Aorta (tissue), 5 donors: Measurements from ENCODE around the gene BPIFA3. TPM values are rescaled to one million over a fixed set of nuclear protein-coding genes. Genes with fewer than 3 reads are reported as not detected.

Experiments used
- ATAC-seq: fragments of 200-7000 bp; cut with Tn5 transposase; one replicate; pipeline ENCODE4 v1.9.1; 2022; ENCODE audit warnings: moderate library complexity; ENCODE audit not compliant: low FRiP score
- DNase-seq, 2 donors: peaks; one replicate each; pipeline ENCODE4 v3.0.0-alpha.2; 2020
- H3K27ac ChIP-seq, 2 donors: one replicate each; pipeline ENCODE4 v1.5.1; 2013; ENCODE audit warnings: low read length in 2 of 2, mild to moderate bottlenecking in 2 of 2, moderate library complexity in 2 of 2, control low read depth in 1 of 2, inconsistent platforms in 1 of 2, low read depth in 1 of 2
- H3K27me3 ChIP-seq, 2 donors: one replicate each; pipeline ENCODE4 v1.6.1; 2013; ENCODE audit warnings: control low read depth in 1 of 2, low read length in 1 of 2, mild to moderate bottlenecking in 1 of 2, moderate library complexity in 1 of 2; ENCODE audit not compliant: insufficient read depth in 2 of 2, control insufficient read depth in 1 of 2
- H3K36me3 ChIP-seq, 2 donors: one replicate each; pipeline ENCODE4 v1.6.1; 2013; ENCODE audit warnings: control low read depth in 1 of 2, low read length in 1 of 2, mild to moderate bottlenecking in 1 of 2; ENCODE audit not compliant: insufficient read depth in 2 of 2, control insufficient read depth in 1 of 2
- H3K4me1 ChIP-seq, 2 donors: one replicate each; pipeline ENCODE4 v1.6.1; 2013; ENCODE audit warnings: low read length in 2 of 2, control low read depth in 1 of 2, mild to moderate bottlenecking in 1 of 2, moderate library complexity in 1 of 2; ENCODE audit not compliant: insufficient read depth in 2 of 2, control insufficient read depth in 1 of 2
- H3K4me3 ChIP-seq, 2 donors: one replicate each; pipeline ENCODE4 v1.5.1; 2013; ENCODE audit warnings: low read length in 2 of 2, control low read depth in 1 of 2, mild to moderate bottlenecking in 1 of 2
- H3K9me3 ChIP-seq: one replicate; pipeline ENCODE4 v1.6.1; 2013; ENCODE audit warnings: mild to moderate bottlenecking, low read length; ENCODE audit not compliant: control insufficient read depth
- WGBS, 2 donors: extraction: QIAGEN DNeasy Blood & Tissue Kit; methylation state at CpG; one replicate each; pipeline ENCODE4 v1.1.7; 2013; 5-methylcytosine and 5-hydroxymethylcytosine counted together
- intact Hi-C, 2 donors: fragments of 100-400 bp; cut with DNase I; formaldehyde crosslinking; loops; one replicate each; pipeline versions ENCODE4 v1.14.2 to v1.15.0; 2022
- polyA plus RNA-seq, 2 donors: library from polyadenylated mRNA; stranded (reverse); fragments of 200-250 nt; gene quantifications; one replicate each; pipeline ENCODE4 v1.2.3, GENCODE V29; 2013
- total RNA-seq, 2 donors: library from RNA; stranded (reverse); fragmentation: NEBNext Ultra II Directional; extraction: Animal tissue kit (Norgen Biotek cat#: 25700); gene quantifications; one replicate each; pipeline ENCODE4 v1.2.1, GENCODE V29; 2021
- donor health status: healthy with polysubstance abuse.
- donor health status: Bipolar disorder and iron deficiency.
- donor health status: DM: no; HTN: no; CAD: no.
- donor health status: DM: no; HTN: no; CAD: no.
- donor health status: DM: yes; HTN: yes; CAD: no.

BPIFA3 gene
- total and polyA plus RNA-seq, 4 donors: not detected

DNA sequence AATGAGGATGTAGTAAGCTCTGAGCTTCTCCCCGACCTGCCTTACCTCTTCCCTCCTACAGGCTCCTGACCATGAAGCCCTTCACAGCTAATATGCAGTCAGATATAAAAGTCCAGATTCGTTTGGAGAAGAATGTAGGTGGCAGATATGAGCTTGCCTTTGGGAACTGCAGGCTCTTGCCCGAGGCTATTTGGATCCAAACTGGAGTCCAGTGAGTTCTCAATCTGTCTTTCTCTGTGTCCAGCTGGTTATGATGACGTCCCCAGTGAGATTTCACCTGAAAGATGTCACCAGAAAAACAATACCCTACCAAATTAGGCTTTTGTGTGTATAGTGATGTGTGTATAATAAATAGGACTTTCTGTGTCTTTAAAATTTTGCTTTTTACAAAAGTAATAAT, 14.7 kb upstream of the BPIFA3 start:
- no peaks in the 10 kb centered on the region for H3K36me3 ChIP-seq
- DNase-seq (no peak), ATAC-seq (no peak)
- peaks cover 1% of the 10 kb centered on the region for H3K9me3 ChIP-seq
- no peaks in the 10 kb centered on the region for H3K27me3 ChIP-seq
- H3K4me3 ChIP-seq: no peak overlapping the region
- no peak overlapping the region for H3K27ac ChIP-seq
- WGBS, 2 donors: 42 to 46% methylated on average over 4 of the region's 4 CpGs
- intact Hi-C loops: no loop called here
- H3K4me1 ChIP-seq: no peaks in the 10 kb centered on the region

DNA sequence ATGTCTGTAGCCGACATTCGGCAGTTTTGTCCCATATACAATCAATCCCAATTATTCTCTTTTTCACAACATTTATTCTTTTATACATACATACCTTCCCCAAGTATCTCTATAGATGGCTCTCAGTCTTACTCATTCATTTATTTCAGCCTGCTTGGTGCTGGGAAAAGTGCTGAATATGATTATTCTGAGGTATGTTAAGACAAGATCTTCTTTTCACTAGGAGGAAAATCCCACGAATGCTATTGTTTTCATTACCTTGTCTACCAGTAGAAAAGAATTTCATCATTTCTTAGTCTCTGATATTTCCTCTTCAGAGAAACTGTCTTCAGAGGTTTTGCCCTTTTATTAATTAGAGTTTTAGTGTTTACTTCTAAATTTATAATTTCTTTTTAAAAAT, 13.7 kb upstream of the BPIFA3 start:
- DNase-seq (no peak), ATAC-seq (no peak)
- Histone ChIP-seq H3K27me3 (no peaks in the 10 kb centered on the region), H3K4me1 (no peaks in the 10 kb centered on the region), H3K36me3 (no peaks in the 10 kb centered on the region), H3K27ac (no peak overlapping the region), H3K4me3 (no peak overlapping the region), H3K9me3 (peaks cover 1% of the 10 kb centered on the region)
- intact Hi-C loops: no loop called here
- WGBS, 2 donors: 83 to 84% methylated on average over 3 of the region's 3 CpGs

DNA sequence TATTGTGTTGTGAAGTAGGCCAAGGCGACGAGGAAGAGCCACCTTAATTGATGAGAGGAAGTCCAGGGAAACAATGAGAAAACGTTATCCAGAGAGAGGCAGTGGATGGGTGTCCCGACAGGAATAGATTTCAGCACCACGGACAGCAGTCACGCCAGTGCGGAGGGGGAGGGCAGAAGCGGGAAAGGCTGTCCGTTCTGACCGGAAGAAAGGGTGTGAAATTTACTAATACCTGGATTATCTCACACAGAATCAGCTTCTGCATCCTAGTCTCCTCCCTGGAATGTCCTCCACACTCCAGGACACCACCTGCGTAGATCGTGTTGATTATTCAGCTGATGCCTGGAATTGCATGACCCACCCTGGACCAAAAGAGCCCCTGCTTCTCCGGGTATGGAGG, 7.4 kb upstream of the BPIFA3 start:
- H3K27ac ChIP-seq: no peak overlapping the region
- no peaks in the 10 kb centered on the region for H3K9me3 ChIP-seq
- no peaks in the 10 kb centered on the region for H3K27me3 ChIP-seq
- no peak for ATAC-seq
- no peak overlapping the region for H3K4me3 ChIP-seq
- intact Hi-C loops: no loop called here
- H3K4me1 ChIP-seq: no peaks in the 10 kb centered on the region
- 6% methylated on average over 10 to 13 of the region's 13 CpGs for WGBS, 2 donors
- peak; percentile 61 to 84 for DNase-seq
- no peaks in the 10 kb centered on the region for H3K36me3 ChIP-seq

DNA sequence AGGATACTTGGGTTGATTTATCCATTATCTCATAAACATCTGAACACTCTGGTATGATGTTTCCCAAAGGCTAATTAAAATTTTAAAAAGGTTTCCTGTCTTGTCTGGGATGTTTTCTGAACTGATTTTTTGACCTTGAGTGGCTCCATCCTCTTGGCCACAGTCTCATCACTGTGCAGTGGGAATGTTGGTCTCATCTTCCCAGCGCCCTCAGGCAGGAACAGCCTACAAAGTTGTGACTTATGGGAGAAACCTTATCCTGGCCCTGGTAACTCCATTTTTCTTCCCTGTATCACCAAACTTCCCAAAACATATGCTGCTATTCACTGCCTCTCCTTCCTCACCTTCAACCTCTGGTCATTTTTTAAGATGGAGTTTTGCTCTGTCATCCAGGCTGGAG, 6.8 kb upstream of the BPIFA3 start:
- ATAC-seq (no peak), DNase-seq (no peak)
- Histone ChIP-seq H3K36me3 (no peaks in the 10 kb centered on the region), H3K9me3 (no peaks in the 10 kb centered on the region), H3K4me3 (no peak overlapping the region), H3K27me3 (no peaks in the 10 kb centered on the region), H3K4me1 (no peaks in the 10 kb centered on the region), H3K27ac (no peak overlapping the region)
- WGBS, 2 donors: 41 to 47% methylated on average over 1 of the region's 1 CpG
- intact Hi-C loops: no loop called here

DNA sequence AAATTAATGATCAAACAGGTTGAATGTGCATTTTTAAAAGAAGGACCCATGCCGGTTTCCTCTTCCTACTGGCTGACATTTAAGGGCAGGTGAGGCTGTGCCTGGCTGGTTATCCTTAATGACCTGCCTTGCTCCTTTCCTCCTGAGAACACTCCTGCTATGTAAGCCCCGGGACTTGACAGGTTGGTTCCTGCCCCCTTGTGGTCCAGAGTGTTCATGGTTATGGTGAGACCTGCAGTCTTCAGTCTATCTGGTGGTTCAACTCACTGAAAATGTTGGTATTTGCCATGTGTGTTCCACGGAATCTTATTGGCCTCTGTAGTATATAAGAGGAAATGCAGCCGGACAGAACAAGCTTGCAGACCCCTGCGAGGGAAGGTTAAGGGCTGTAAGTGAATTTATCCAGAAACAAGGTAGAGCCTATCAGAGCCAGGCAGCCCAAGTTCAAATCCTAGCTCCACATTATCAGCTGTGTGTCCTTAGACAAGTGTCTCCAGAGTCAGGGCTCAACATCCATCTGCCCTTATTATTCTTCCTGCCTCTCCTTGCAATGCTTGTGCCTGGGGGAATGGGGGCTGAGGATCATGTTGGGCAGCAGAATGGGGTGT, 5.2 kb upstream of the BPIFA3 start:
- no peaks in the 10 kb centered on the region for H3K27me3 ChIP-seq
- ATAC-seq: no peak
- intact Hi-C loops: no loop called here

DNA sequence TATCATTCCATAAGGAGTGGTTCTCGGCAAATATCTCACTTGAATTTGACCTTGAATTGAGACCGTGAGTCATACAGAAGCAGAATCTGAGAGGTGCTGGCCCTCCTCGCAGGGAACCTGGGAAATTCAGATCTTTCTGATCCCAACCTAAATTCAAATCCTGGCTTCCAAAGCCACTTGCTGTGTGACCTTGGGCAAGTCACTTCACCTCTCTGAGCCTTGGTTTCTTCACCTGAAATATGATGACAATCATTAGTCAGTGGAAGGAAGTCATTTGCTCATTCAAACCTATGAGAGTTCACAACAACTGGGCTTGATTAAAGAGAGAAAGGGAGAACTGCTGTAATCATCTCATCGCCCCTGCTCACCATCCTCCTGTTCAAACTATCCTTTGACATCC, 7.2 kb downstream of the BPIFA3 start:
- Histone ChIP-seq H3K27me3 (no peaks in the 10 kb centered on the region), H3K4me3 (no peak overlapping the region), H3K36me3 (no peaks in the 10 kb centered on the region), H3K4me1 (no peaks in the 10 kb centered on the region), H3K9me3 (no peaks in the 10 kb centered on the region), H3K27ac (no peak overlapping the region)
- WGBS, 2 donors: 85% methylated on average over 4 of the region's 4 CpGs
- intact Hi-C loops: no loop called here
- DNase-seq (no peak), ATAC-seq (no peak)

More for the DNA sequence above, 5.2 kb upstream of the BPIFA3 start:
- Histone ChIP-seq H3K9me3 (no peaks in the 10 kb centered on the region), H3K4me1 (no peaks in the 10 kb centered on the region), H3K36me3 (no peaks in the 10 kb centered on the region), H3K27ac (no peak overlapping the region), H3K4me3 (no peak overlapping the region)
- no peak for DNase-seq
- 17 to 21% methylated on average over 5 of the region's 5 CpGs for WGBS, 2 donors

DNA sequence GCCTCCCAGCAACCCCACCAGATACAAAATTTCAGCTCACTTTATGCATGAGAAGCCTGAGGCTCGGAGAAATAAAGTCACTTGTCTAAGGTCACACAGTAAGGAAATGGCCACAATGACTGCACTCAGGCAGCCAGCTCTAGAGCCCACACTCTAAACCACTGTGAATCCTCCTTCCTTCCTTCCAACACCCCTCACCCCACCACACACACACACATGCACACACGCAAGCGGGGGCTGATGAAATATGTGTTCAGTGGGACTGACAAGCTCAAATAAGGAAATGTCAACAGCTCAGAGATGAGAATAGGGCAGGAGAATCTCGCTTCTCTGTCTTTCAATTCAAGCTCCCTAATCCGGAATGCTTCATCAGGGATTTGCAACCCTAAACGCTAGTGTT, 12.7 kb downstream of the BPIFA3 start:
- Histone ChIP-seq H3K27ac (no peak overlapping the region), H3K27me3 (peaks cover 0 to 2% of the 10 kb centered on the region in 2 donors), H3K4me3 (no peak overlapping the region), H3K4me1 (no peaks in the 10 kb centered on the region), H3K9me3 (no peaks in the 10 kb centered on the region), H3K36me3 (no peaks in the 10 kb centered on the region)
- intact Hi-C loops: no loop called here
- WGBS, 2 donors: 28 to 47% methylated on average over 6 of the region's 6 CpGs
- no peak for ATAC-seq
- no peak for DNase-seq

DNA sequence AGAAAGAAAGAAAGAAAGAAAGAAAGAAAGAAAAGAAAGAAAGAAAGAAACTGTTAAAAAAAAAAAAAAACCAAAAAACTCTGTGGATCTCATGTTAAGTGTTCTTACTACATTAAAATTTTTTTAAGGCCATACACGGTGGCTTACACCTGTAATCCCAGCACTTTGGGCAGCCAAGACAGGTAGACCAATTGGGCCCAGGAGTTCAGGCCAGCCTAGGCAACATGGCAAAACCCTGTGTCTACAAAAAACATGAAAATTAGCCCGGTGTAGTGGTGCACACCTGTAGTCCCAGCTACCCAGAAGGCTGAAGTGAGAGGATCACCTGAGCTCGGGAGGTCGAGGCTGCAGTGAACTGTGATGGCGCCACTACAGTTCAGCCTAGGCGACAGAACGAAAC, 14.1 kb downstream of the BPIFA3 start:
- Histone ChIP-seq H3K9me3 (no peaks in the 10 kb centered on the region), H3K36me3 (no peaks in the 10 kb centered on the region), H3K27ac (no peak overlapping the region), H3K27me3 (peaks cover 0 to 2% of the 10 kb centered on the region in 2 donors), H3K4me1 (no peaks in the 10 kb centered on the region), H3K4me3 (no peak overlapping the region)
- ATAC-seq (no peak), DNase-seq (no peak)
- intact Hi-C loops: no loop called here
- WGBS, 2 donors: 64 to 69% methylated on average over 7 of the region's 7 CpGs

DNA sequence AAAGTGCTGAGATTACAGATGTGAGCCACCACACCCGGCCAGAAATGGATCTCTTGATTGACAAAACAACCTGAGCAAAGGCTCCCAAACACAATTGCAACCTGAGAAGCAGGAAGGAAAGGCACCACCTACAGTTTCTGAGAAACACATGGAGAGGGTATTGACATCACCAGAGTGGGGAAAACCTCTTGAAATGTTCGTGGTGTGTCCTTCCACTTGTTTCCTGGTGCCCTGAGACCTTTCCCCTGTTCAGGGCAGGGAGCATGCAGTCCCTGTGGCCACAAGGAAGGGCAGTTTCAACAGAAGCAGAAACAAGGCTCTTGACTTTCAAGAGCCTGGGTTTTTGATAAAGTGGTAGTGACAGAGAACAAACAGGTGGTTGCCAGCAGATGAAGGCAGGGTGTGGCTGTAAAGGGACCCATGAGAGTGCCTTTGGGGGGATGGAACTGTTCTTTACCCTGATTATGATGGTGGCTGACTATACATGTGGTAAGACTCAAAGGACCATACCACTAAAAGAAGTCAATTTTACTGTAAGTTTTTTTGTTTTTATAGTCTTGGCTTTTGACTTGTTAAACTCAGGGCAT, 15.4 kb downstream of the BPIFA3 start:
- H3K27me3 ChIP-seq: peaks cover 0 to 2% of the 10 kb centered on the region in 2 donors

More for the DNA sequence above, 15.4 kb downstream of the BPIFA3 start:
- no peak overlapping the region for H3K4me3 ChIP-seq
- H3K36me3 ChIP-seq: no peaks in the 10 kb centered on the region
- ATAC-seq: no peak
- intact Hi-C loops: no loop called here
- H3K9me3 ChIP-seq: no peaks in the 10 kb centered on the region
- no peaks in the 10 kb centered on the region for H3K4me1 ChIP-seq
- no peak overlapping the region for H3K27ac ChIP-seq
- DNase-seq: no peak
- WGBS, 2 donors: 30 to 38% methylated on average over 2 of the region's 2 CpGs
